Testis (tissue), 3 donors: ENCODE data around the gene GOLGA5. TPM values are rescaled to one million over a fixed set of nuclear protein-coding genes. Genes with fewer than 3 reads are reported as not detected.
"Not testable (repeated sequence)": the region's sequence is repeated elsewhere in the genome, so short reads cannot be mapped to it uniquely, and the experiment has no call there.

Experiments used
- DNase-seq: peaks from one replicate; pipeline ENCODE4 v3.0.0-alpha.2; 2019
- H3K27ac ChIP-seq, 2 donors: fragments of 200-600 bp; sonication (generic); one replicate each; pipeline ENCODE4 v1.5.1; 2019
- H3K27me3 ChIP-seq: fragments of 200-600 bp; sonication (generic); one replicate; pipeline ENCODE4 v1.5.1; 2019
- H3K36me3 ChIP-seq: fragments of 200-600 bp; sonication (generic); one replicate; pipeline ENCODE4 v1.5.1; 2017; ENCODE audit warnings: low read depth; ENCODE audit errors: missing control alignments
- H3K4me1 ChIP-seq: fragments of 200-600 bp; sonication (generic); one replicate; pipeline ENCODE4 v1.5.1; 2019
- H3K4me3 ChIP-seq, 2 donors: fragments of 200-600 bp; sonication (generic); one replicate each; pipeline ENCODE4 v1.5.1; 2017 to 2019
- H3K9me3 ChIP-seq: fragments of 200-600 bp; sonication (generic); one replicate; pipeline ENCODE4 v1.5.1; 2017
- CTCF ChIP-seq, 3 experiments: fragments of 450-650 bp in 2 of 3; fragments of 200-600 bp in 1 of 3; sonication (generic) in 1 of 3; IDR thresholded peaks; one replicate each; pipeline ENCODE4 v1.5.1; 2016 to 2019; ENCODE audit warnings: antibody characterized with exemption in 3 of 3, mild to moderate bottlenecking in 2 of 3, moderate library complexity in 1 of 3
- POLR2A ChIP-seq: fragments of 450-650 bp; IDR thresholded peaks from one replicate; pipeline ENCODE4 v1.6.1; 2017; ENCODE audit warnings: antibody characterized with exemption, mild to moderate bottlenecking, moderate library complexity
- WGBS, 2 donors: methylation state at CpG; one replicate each; pipeline ENCODE4 v1.1.5; 2018; 5-methylcytosine and 5-hydroxymethylcytosine counted together
- intact Hi-C: fragments of 100-400 bp; cut with DNase I; formaldehyde crosslinking; loops from one replicate; pipeline ENCODE4 v1.15.1; 2023; ENCODE audit warnings: low total_unique reads
- polyA plus RNA-seq: library from polyadenylated mRNA; stranded (reverse); fragments of 350-450 nt; fragmentation: Illumina TruSeq; extraction: RNeasy Lipid Tissue Mini Kit (QIAGEN cat#74804); gene quantifications from one replicate; pipeline ENCODE4 v1.2.3, GENCODE V29; 2014; ENCODE audit warnings: low read depth, low replicate concordance; ENCODE audit not compliant: insufficient read depth
- total RNA-seq, 2 donors: library from RNA; depleted of rRNA; stranded (reverse); fragments of >200 nt; gene quantifications; one replicate each; pipeline ENCODE4 v1.2.3, GENCODE V29; 2016

GOLGA5 gene
- total and polyA plus RNA-seq, 3 donors from 2014 or later: 46.8 to 92.0 (median 78.2) TPM

GRCh38 chr14:92756446-92756845 is 37.7 kb upstream of the GOLGA5 start:
- no peaks in the 10 kb centered on the region for H3K36me3 ChIP-seq
- intact Hi-C loops: no loop called here
- H3K27me3 ChIP-seq: no peaks in the 10 kb centered on the region
- WGBS, 2 donors: 92 to 99% methylated on average over 4 of the region's 4 CpGs
- TF ChIP-seq POLR2A (no peak), CTCF (IDR thresholded peaks at IDR 0.05) (no peak)
- DNase-seq: no peak
- no peak overlapping the region for H3K27ac ChIP-seq
- no peaks in the 10 kb centered on the region for H3K9me3 ChIP-seq
- H3K4me3 ChIP-seq: no peak overlapping the region
- peaks cover 9% of the 10 kb centered on the region for H3K4me1 ChIP-seq

- Histone ChIP-seq H3K9me3 (no peaks in the 10 kb centered on the region), H3K4me1 (no peaks in the 10 kb centered on the region), H3K27ac (no peak overlapping the region), H3K36me3 (no peaks in the 10 kb centered on the region), H3K4me3 (no peak overlapping the region), H3K27me3 (no peaks in the 10 kb centered on the region)
- 81 to 82% methylated on average over 4 of the region's 4 CpGs for WGBS, 2 donors
- intact Hi-C loops: no loop called here
- TF ChIP-seq CTCF (IDR thresholded peaks at IDR 0.05): no peak
- TF ChIP-seq POLR2A: no peak
- no peak for DNase-seq
Measured at GRCh38 chr14:92759300-92759678, 34.8 kb upstream of the GOLGA5 start.

- H3K9me3 ChIP-seq: no peaks in the 10 kb centered on the region
- WGBS, 2 donors: 91 to 95% methylated on average over 12 of the region's 12 CpGs
- H3K4me3 ChIP-seq: no peak overlapping the region
- H3K27me3 ChIP-seq: no peaks in the 10 kb centered on the region
- intact Hi-C loops: no loop called here
- H3K27ac ChIP-seq: no peak overlapping the region
- DNase-seq: no peak
- no peak for TF ChIP-seq POLR2A
- no peak for TF ChIP-seq CTCF (IDR thresholded peaks at IDR 0.05)
- H3K36me3 ChIP-seq: no peaks in the 10 kb centered on the region
- H3K4me1 ChIP-seq: no peaks in the 10 kb centered on the region
Measured at GRCh38 chr14:92759679-92760523, 34.2 kb upstream of the GOLGA5 start.

- intact Hi-C loops: no loop called here
- no peaks in the 10 kb centered on the region for H3K27me3 ChIP-seq
- no peak overlapping the region for H3K27ac ChIP-seq
- no peak for TF ChIP-seq CTCF (IDR thresholded peaks at IDR 0.05)
- TF ChIP-seq POLR2A: no peak
- WGBS, 2 donors: 92 to 100% methylated on average over 7 of the region's 7 CpGs
- H3K36me3 ChIP-seq: no peaks in the 10 kb centered on the region
- H3K4me1 ChIP-seq: no peaks in the 10 kb centered on the region
- DNase-seq: no peak
- H3K9me3 ChIP-seq: no peaks in the 10 kb centered on the region
- no peak overlapping the region for H3K4me3 ChIP-seq
Measured at GRCh38 chr14:92760524-92760805, 33.6 kb upstream of the GOLGA5 start.

GRCh38 chr14:92763666-92764631 is 30.2 kb upstream of the GOLGA5 start:
- H3K27ac ChIP-seq, H3K9me3 ChIP-seq, H3K36me3 ChIP-seq, intact Hi-C loops, H3K4me3 ChIP-seq, H3K27me3 ChIP-seq, H3K4me1 ChIP-seq, DNase-seq: not testable (repeated sequence)
- 67 to 81% methylated on average over 3 of the region's 5 CpGs for WGBS, 2 donors

GRCh38 chr14:92768236-92768635 is 25.9 kb upstream of the GOLGA5 start:
- DNase-seq, H3K9me3 ChIP-seq, H3K4me3 ChIP-seq, intact Hi-C loops, H3K4me1 ChIP-seq, H3K27ac ChIP-seq, H3K36me3 ChIP-seq, H3K27me3 ChIP-seq: not testable (repeated sequence)
- whole genome bisulfite sequencing, 2 donors: 95% methylated on average over 1 of the region's 1 CpG; no CpG with 5 or more reads in 1 of the 2 donors
